B cell (primary cell): ENCODE measurements around the gene TMEM150A. TPM values are rescaled to one million over a fixed set of nuclear protein-coding genes. Genes with fewer than 3 reads are reported as not detected.
A peak's percentile ranks its signal among the peaks of the same experiment; 100 is the strongest.

Experiments used
- ATAC-seq: fragments of 200-7000 bp; cut with Tn5 transposase; one replicate; pipeline ENCODE4 v1.10.0; 2021; ENCODE audit warnings: low read depth, mild to moderate bottlenecking, moderate number of reproducible peaks, moderate library complexity
- CTCF ChIA-PET: fragments of 350-600 bp; sonication (Branson Sonifier 250); formaldehyde crosslinking; loops from one replicate; lab custom pipeline; 2021; ENCODE audit warnings: antibody characterized with exemption, inconsistent platforms; lab: Charles Lee
- POLR2A ChIA-PET: fragments of 350-600 bp; sonication (Branson Sonifier 250); formaldehyde crosslinking; loops from one replicate; lab custom pipeline; 2021; ENCODE audit warnings: antibody characterized with exemption; lab: Charles Lee
- DNase-seq: peaks from one replicate; pipeline ENCODE4 v3.0.0; 2013
- H2AFZ ChIP-seq: 2 replicates; pipeline ENCODE4 v1.6.1; 2012; ENCODE audit warnings: mild to moderate bottlenecking, low read depth, low read length; ENCODE audit not compliant: insufficient read depth, poor library complexity, severe bottlenecking
- H3K27ac ChIP-seq, 2 donors: 1 replicate in 1 of 2; 2 replicates in 1 of 2; pipeline ENCODE4 v1.5.1; 2012 to 2013; ENCODE audit warnings: low read length in 2 of 2, mild to moderate bottlenecking in 2 of 2, moderate library complexity in 1 of 2
- H3K27me3 ChIP-seq, 4 experiments: fragments of 200-600 bp in 1 of 4; sonication (generic) in 1 of 4; replicated peaks in 1 of 4; 1 replicate in 2 of 4; 2 replicates in 2 of 4; pipeline versions ENCODE4 v1.6.1 to v1.7.0; 2013 to 2016; ENCODE audit warnings: low read length in 3 of 4, mild to moderate bottlenecking in 2 of 4, mixed read lengths in 1 of 4, moderate library complexity in 1 of 4; ENCODE audit not compliant: insufficient read depth in 4 of 4, control insufficient read depth in 3 of 4; ENCODE audit errors: control extremely low read depth in 1 of 4
- H3K36me3 ChIP-seq, 2 experiments: replicated peaks in 1 of 2; 1 replicate in 1 of 2; 2 replicates in 1 of 2; pipeline versions ENCODE4 v1.6.1 to v1.7.1; 2013; ENCODE audit warnings: low read length in 1 of 2; ENCODE audit not compliant: insufficient read depth in 2 of 2, control insufficient read depth in 1 of 2; ENCODE audit errors: control extremely low read depth in 1 of 2, extremely low read depth in 1 of 2
- H3K4me1 ChIP-seq, 2 donors: fragments of 200-600 bp in 1 of 2; sonication (generic) in 1 of 2; 1 replicate in 1 of 2; 2 replicates in 1 of 2; pipeline versions ENCODE4 v1.5.1 to v1.6.1; 2013 to 2017; ENCODE audit warnings: low read length in 2 of 2; ENCODE audit not compliant: control insufficient read depth in 2 of 2, insufficient read depth in 2 of 2
- H3K4me2 ChIP-seq: replicated peaks from 2 replicates; pipeline ENCODE3; 2012; ENCODE audit warnings: mild to moderate bottlenecking, low read depth, low read length; ENCODE audit not compliant: poor library complexity, severe bottlenecking
- H3K4me3 ChIP-seq, 5 experiments: fragments of 200-600 bp in 1 of 5; sonication (generic) in 1 of 5; 1 replicate in 3 of 5; 2 replicates in 2 of 5; pipeline versions ENCODE4 v1.5.1 to v1.7.0; 2011 to 2016; ENCODE audit warnings: low read length in 4 of 5, mild to moderate bottlenecking in 4 of 5, low read depth in 2 of 5, control low read depth in 1 of 5, moderate library complexity in 1 of 5; ENCODE audit not compliant: insufficient read depth in 1 of 5; ENCODE audit errors: control extremely low read depth in 1 of 5, extremely low read depth in 1 of 5
- H3K79me2 ChIP-seq: fragments of 200-600 bp; sonication (generic); one replicate; pipeline ENCODE4 v1.6.0; 2016; ENCODE audit warnings: low read length; ENCODE audit not compliant: control insufficient read depth, insufficient read depth
- H3K9ac ChIP-seq: fragments of 200-600 bp; sonication (generic); 2 replicates; pipeline ENCODE4 v1.6.1; 2017; ENCODE audit warnings: mild to moderate bottlenecking, low read length, moderate library complexity
- H3K9me3 ChIP-seq, 3 donors: one replicate each; pipeline versions ENCODE4 v1.6.1 to v1.7.1; 2013; ENCODE audit warnings: low read length in 2 of 3; ENCODE audit not compliant: control insufficient read depth in 2 of 3, insufficient read depth in 1 of 3; ENCODE audit errors: control extremely low read depth in 1 of 3
- H4K20me1 ChIP-seq: 2 replicates; pipeline ENCODE4 v1.6.0; 2012; ENCODE audit warnings: mild to moderate bottlenecking, low read length; ENCODE audit not compliant: insufficient read depth, control insufficient read depth, poor library complexity, severe bottlenecking
- H3K27ac Mint-ChIP-seq: one replicate; pipeline ENCODE4 v1.8.0; 2021; ENCODE audit warnings: mixed read lengths
- H3K27me3 Mint-ChIP-seq: one replicate; pipeline ENCODE4 v1.8.0; 2021; ENCODE audit warnings: mixed read lengths
- H3K4me1 Mint-ChIP-seq: one replicate; pipeline ENCODE4 v1.8.0; 2021; ENCODE audit warnings: mixed read lengths
- H3K4me3 Mint-ChIP-seq: one replicate; pipeline ENCODE4 v1.8.0; 2021; ENCODE audit warnings: mixed read lengths
- H3K9me3 Mint-ChIP-seq: one replicate; pipeline ENCODE4 v1.8.0; 2022; ENCODE audit warnings: mixed read lengths; ENCODE audit not compliant: insufficient read depth
- EZH2 ChIP-seq: IDR thresholded peaks from 2 replicates; pipeline ENCODE4 v1.6.1; 2012; ENCODE audit warnings: borderline replicate concordance, low read depth, mild to moderate bottlenecking, moderate library complexity, low read length; ENCODE audit not compliant: insufficient read depth, poor library complexity, severe bottlenecking
- WGBS: methylation state at CpG from one replicate; pipeline ENCODE4 v1.1.5; 2013; ENCODE audit warnings: missing lambda C conversion rate; ENCODE audit not compliant: insufficient coverage; 5-methylcytosine and 5-hydroxymethylcytosine counted together
- intact Hi-C: fragments of 100-400 bp; cut with micrococcal nuclease; formaldehyde crosslinking; loops from one replicate; pipeline ENCODE4 v1.10.0; 2022
- polyA plus RNA-seq: library from polyadenylated mRNA; depleted of rRNA; stranded (reverse); fragments of >200 nt; gene quantifications from 2 replicates; pipeline ENCODE4 v1.2.3, GENCODE V29; 2012
- total RNA-seq, 2 donors: library from RNA; stranded (reverse); fragments of 120-200 nt in 1 of 2; gene quantifications; 1 replicate in 1 of 2; 2 replicates in 1 of 2; pipeline versions ENCODE4 v1.2.3 to v1.2.4, GENCODE V29; 2013 to 2022
- TF ChIP-seq, protein P1 (sequence below): fragments of 200-600 bp; IDR thresholded peaks from one replicate; pipeline ENCODE4 v1.8.0; 2022; ENCODE audit warnings: antibody characterized with exemption, mild to moderate bottlenecking

Gene TMEM150A
- total and polyA plus RNA-seq, 2 donors (not counting 1 experiment from before 2014, with no cell fraction given): 23.0 to 26.4 TPM

DNA sequence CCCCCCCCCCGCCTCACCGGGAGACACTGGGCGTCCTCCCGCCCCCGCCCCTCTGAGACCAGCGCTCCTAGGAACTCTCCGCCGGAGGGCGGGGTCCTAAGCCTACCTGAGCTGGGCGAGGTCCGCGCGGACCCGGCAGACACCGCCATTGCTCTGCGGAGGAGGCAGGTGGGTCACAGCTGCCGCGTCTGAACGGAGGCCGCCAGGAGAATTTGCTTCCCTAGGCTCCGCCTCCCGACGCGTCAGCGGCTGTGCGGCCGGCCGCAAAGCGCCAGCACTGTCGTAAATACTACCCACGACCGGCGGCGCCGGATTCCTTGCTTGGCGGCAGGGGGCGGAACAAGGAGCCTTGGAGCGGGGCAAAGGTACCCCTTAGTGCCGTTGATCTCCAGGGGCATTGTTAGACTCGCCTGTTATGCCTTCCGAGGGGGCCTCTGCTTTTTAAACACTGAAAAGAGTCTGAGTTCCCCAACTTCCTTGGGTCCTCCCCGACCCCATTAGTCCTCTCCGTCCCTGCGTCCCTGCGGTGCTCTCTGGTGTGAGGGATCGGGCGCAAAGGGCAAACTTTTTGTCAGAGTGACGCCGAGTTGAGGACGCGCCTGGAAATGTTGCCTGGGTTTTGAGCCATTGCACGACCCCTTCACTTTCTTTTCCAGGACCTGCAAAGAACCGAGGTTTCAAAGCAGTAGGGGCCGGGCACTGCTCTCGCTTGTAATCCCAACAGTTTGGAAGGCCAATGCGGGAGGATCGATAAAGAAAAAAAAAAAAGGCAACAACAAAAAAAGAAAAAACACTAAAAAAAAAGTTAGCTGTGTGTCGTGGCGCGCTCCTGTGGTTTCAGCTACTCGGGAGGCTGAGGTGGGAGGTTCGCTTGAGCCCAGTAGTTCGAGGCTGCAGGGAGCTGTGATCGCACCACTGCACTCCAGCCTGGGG, 41.0 kb downstream of the TMEM150A start, which contains the start of gene GGCX:
GGCX (minus strand) TSS at position 214 of the 933 bp plus-strand sequence; CDS start at position 149, 65 bp downstream.
- intact Hi-C loops: loop anchor here (1.0 to 2.0 kb wide), 7 partner anchors 16 to 207 kb away; partner anchors contain the start of genes ELMOD3, MAT2A, RETSAT and RNF181
- Histone ChIP-seq H4K20me1 (peaks cover 4% of the 10 kb centered on the region), H3K9ac (peak within 1 kb of the TSS; percentile 97), H3K4me1 (peaks cover 20 to 28% of the 10 kb centered on the region in 2 donors), H3K4me2 (peak within 1 kb of the TSS; percentile 89), H3K27me3 (no peaks in the 10 kb centered on the region), H3K79me2 (peaks cover 49% of the 10 kb centered on the region), H3K27ac (peak within 1 kb of the TSS; percentile 73 to 90), H3K36me3 (peaks cover 0 to 21% of the 10 kb centered on the region in 2 experiments), H3K4me3 (peak within 1 kb of the TSS; percentile 60 to 96 (median 88)), H3K9me3 (no peaks in the 10 kb centered on the region), H2AFZ (peak within 1 kb of the TSS; percentile 97)
- 2% methylated on average over 55 of the region's 64 CpGs for WGBS
- peak within 1 kb of the TSS; percentile 99 for H3K4me3 Mint-ChIP-seq
- peak within 1 kb of the TSS; percentile 99 for H3K27ac Mint-ChIP-seq
- TF ChIP-seq EZH2: no peak
- TF ChIP-seq, protein P1, sequence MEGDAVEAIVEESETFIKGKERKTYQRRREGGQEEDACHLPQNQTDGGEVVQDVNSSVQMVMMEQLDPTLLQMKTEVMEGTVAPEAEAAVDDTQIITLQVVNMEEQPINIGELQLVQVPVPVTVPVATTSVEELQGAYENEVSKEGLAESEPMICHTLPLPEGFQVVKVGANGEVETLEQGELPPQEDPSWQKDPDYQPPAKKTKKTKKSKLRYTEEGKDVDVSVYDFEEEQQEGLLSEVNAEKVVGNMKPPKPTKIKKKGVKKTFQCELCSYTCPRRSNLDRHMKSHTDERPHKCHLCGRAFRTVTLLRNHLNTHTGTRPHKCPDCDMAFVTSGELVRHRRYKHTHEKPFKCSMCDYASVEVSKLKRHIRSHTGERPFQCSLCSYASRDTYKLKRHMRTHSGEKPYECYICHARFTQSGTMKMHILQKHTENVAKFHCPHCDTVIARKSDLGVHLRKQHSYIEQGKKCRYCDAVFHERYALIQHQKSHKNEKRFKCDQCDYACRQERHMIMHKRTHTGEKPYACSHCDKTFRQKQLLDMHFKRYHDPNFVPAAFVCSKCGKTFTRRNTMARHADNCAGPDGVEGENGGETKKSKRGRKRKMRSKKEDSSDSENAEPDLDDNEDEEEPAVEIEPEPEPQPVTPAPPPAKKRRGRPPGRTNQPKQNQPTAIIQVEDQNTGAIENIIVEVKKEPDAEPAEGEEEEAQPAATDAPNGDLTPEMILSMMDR: no peak
- ATAC-seq: peak; percentile 91
- H3K9me3 Mint-ChIP-seq: no peaks in the 10 kb centered on the region
- POLR2A ChIA-PET: interaction anchor here (0.6 to 2.7 kb wide), 17 partner anchors 16 to 637 kb away, joined by 3 to 19 read pairs (median 4); partner anchors contain the start of genes MAT2A, SH2D6, TGOLN2 and TMEM150A
- H3K4me1 Mint-ChIP-seq: peaks cover 30% of the 10 kb centered on the region
- DNase-seq: peak; percentile 96
- CTCF ChIA-PET: interaction anchor here (1.0 to 3.5 kb wide), 7 partner anchors 11 to 170 kb away, joined by 3 to 31 read pairs (median 4); no protein-coding TSS in a partner anchor
- H3K27me3 Mint-ChIP-seq: no peaks in the 10 kb centered on the region
